Stimulated activated CD4-positive, alpha-beta T cell treated with anti-CD3 and anti-CD28 coated beads, Interleukin-12 subunit alpha, Interleukin-12 subunit beta, amount 100 ng/mL, for 24 hours (primary cell): ENCODE results near the gene ASCC3.
"Not testable (repeated sequence)": the region's sequence is repeated elsewhere in the genome, so short reads cannot be mapped to it uniquely, and the experiment has no call there.

Source experiments
- DNase-seq, 2 experiments: peaks; one replicate each; pipeline ENCODE4 v3.0.0-alpha.2; 2020; ENCODE audit warnings: low read depth in 2 of 2

The ASCC3 gene

DNA sequence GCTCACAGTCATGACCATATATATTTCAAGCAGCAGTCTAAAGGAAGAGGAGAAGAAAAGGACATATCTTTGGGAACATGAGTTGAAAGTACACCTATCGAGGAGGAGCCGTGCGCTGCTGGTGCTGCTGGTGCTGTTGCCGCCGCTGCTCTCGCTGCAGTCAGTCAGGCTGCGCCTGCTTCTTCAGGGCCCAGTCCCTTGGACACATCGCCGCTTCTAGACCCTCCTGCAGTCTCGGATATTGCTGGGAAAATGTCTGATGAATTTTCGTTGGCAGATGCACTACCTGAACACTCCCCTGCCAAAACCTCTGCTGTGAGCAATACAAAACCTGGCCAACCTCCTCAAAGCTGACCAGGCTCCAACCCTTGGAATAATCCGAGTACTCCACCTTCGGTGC, 8.2 kb upstream of the ASCC3 start:
- no peak for DNase-seq

GRCh38 chr6:100886076-100886475, 4.9 kb upstream of the ASCC3 start:
- DNase-seq: no peak

- no peak for DNase-seq
Measured at GRCh38 chr6:100883347-100883746, 2.2 kb upstream of the ASCC3 start.

DNA sequence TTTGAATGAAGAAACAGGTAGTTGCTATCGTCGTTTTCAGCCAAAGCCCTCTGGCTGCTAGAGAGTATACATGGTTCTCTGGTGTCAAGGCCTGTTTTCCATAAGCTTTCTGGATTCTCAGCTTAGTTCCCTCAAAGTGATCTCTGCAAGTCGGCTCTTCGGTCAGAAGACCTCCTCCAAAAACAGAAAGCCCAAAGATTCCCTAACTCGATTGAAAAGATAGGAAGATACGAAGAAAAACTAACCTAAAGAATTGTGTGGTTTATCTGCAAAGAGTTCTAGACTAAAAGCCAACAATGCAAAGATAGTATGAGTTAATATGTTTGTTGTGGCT, 545 bp upstream of the ASCC3 start:
- no peak for DNase-seq

GRCh38 chr6:100880149-100880852, 828 bp downstream of the ASCC3 start:
- no peak for DNase-seq

DNA sequence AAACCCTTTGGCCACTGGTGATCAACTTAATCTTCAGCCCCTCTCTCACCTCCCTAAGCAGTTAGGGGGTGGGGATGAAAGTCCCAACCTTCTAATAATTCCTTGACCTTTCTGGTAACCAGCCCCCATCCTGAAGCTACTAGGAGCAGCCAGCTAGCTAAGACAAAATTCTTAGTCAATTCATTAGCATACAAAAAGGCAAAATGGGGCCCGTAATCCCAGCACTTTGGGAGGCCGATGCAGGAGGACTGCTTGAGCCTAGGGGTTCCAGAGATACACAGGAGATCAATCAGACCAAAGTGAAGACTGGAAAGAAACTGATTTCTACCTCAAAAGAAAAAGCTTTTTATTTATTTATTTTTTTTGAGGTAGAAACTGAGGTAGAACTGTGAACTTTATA, 1.8 kb downstream of the ASCC3 start:
- no peak for DNase-seq

DNA sequence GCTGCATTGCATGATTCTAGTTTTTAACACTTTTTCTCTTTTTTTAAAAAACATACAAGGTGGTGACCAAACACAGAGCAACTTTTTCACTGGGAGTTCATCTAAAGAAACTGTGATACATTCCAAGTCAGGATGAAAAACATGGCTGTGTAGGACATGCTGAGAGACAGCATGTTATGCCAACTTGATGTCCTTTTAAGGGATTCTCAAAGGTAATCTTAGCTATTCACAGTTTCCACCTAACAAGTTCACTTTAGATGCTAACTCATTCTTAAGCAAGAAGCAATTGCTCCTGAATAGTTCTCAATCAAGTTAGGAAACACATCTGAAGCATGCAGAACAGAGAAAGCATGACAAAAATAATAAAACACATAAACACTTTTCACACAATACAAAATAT, 3.3 kb downstream of the ASCC3 start:
- DNase-seq: no peak

DNA sequence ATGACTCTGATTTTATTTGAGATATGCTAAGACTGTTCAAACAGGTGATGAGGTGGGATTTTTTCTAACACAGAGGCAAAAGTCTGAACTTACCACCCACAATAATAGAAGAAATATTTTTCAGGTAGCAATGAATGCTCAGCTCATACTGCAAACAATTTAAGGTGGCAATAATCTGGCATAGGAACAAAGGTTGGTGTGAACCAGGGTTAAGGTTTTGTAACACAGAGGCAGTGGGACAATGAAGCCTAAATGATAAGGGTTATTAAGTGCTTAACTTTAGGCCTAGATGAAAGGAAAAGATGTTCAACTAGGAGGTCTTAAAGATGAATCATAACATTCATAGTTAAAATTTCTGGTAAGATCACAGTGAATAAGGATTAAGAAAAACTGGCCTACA, 4.9 kb downstream of the ASCC3 start:
- no peak for DNase-seq

DNA sequence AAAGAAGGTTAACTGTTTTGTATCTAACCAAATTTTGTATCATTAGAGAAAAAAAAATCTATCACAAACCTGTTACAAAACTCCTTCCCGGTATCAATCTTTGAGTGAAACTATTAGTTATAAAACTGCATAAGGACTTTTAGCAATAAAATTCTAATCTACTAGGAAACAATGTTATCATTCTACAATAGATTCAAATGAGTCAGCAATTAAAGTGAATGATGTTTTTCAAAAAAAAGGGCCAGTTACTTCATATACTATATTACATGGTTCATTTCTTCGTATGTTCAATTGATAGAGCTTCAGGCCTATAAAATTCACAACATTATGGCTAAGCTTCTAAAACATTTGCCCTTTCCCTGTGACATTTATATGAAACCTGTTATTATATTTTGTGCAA, 15.6 kb downstream of the ASCC3 start:
- no peak for DNase-seq

- DNase-seq: no peak
Measured at GRCh38 chr6:100862063-100862462, 19.1 kb downstream of the ASCC3 start.

- DNase-seq: no peak
Measured at GRCh38 chr6:100856146-100856545, 25.0 kb downstream of the ASCC3 start.

- DNase-seq: no peak
Measured at GRCh38 chr6:100851819-100852218, 29.3 kb downstream of the ASCC3 start.

GRCh38 chr6:100850174-100850573, 31.0 kb downstream of the ASCC3 start:
- no peak for DNase-seq

- DNase-seq: no peak
Measured at GRCh38 chr6:100846276-100846675, 34.9 kb downstream of the ASCC3 start.

DNA sequence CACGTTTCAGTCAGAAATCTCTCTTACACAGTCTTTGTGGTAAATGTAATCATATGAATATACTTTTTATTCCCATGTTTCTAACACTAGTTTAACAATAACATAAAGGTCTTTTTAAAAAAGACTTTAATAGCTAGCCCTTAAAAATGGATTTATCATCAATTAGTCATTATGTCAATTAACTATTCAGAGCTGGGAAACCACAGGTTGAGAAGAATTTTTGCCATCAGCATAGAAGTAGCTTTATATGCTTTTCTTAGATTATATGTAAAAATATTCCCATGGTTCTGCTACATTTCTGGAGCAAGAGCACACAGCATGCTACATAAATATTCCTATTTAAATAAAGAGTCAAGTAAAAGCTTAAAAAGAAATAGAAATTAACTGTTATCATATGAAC, 35.5 kb downstream of the ASCC3 start:
- DNase-seq: no peak

DNA sequence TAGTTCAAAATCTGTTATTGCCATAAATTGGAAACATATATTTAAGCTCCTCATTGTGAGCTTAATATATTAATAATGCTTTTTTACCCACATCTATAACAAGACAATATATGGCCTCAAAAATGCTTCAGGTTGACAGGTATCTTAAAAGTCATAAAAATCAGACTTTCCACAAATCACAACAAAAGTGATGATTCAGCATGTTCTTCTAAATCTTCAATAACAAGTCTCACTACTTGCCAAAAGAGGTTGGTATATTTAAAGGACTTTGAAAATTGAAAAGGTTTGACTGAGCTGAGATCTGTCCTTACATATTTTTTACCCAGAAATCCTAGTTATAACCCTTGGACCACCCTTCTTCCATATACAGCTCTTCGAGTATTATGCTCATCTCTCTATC, 41.7 kb downstream of the ASCC3 start:
- no peak for DNase-seq

DNA sequence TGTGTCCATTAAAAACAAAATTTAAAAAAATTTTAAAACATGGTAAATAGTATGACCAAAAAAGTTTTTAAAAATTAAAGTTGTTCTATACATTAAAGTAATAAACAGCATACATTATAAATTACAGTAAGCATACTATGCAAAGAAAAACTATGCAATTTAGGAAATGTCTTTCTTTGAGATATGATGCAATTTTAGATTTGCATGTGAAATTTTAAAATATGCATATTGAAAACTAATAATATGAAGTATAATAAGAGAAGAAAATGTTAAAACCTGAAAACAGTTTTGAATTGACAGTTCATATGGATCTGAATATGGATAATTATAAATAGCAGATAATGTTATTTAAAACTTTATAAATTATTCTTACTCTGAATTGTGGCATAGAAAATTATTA, 43.1 kb downstream of the ASCC3 start:
- no peak for DNase-seq

GRCh38 chr6:100833972-100834574, 47.1 kb downstream of the ASCC3 start:
- DNase-seq: no peak

DNA sequence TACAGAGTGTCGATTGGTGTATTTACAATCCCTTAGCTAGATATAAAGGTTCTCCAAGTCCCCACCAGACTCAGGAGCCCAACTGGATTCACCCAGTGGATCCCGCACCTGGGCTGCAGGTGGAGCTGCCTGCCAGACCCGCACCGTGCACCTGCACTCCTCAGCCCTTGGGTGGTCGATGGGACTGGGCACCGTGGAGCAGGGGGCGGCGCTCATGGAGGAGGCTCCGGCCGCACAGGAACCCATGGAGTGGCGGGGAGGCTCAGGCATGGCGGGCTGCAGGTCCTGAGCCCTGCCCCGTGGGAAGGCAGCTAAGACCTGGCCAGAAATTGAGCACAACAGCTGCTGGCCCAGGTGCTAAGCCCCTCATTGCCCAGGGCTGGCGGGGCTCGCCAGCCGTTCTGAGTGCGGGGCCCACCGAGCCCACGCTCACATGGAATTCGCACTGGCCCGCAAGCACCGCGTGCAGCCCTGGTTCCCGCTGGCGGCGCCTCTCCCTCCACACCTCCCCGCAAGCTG, 52.0 kb downstream of the ASCC3 start:
- DNase-seq: not testable (repeated sequence)

DNA sequence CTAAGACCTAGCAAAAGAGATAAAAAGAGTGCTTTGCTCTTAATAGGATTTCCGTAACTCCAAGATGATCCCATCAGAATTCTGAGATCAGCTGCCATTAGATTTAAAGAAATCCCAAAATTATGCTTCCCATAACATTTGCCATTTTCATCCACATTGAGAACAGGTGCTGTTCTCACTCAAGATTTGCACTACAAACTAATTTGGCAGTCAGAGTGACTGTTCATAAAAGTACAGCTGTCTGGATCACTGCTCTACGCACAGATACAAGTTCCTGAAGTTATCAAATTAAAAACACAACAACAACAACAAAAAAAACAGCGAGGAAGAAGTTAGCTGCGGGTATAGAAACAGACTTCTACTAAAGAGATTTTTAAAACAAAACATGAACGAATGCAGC, 58.1 kb downstream of the ASCC3 start:
- no peak for DNase-seq

- no peak for DNase-seq
Measured at GRCh38 chr6:100818066-100818465, 63.1 kb downstream of the ASCC3 start.

- DNase-seq: no peak
Measured at GRCh38 chr6:100810015-100810414, 71.1 kb downstream of the ASCC3 start.

- no peak for DNase-seq
Measured at GRCh38 chr6:100809346-100809745, 71.8 kb downstream of the ASCC3 start.
